Measurements from ENCODE around the gene GALNT6. TPM values are rescaled to one million over a fixed set of nuclear protein-coding genes. Genes with fewer than 3 reads are reported as not detected.

GALNT6 gene
- total RNA-seq, 1 experiment from 2014 or later, result 6.5 TPM

- H3K27me3 ChIP-seq (ENCODE audit: control insufficient read depth, insufficient read depth, low read length), result peaks cover 4% of the 10 kb centered on the region; the same call in 1 of the 2 replicates
- intact Hi-C loops (cut with micrococcal nuclease; ENCODE audit: unreplicated experiment) (no loop called here), in situ Hi-C loops (cut with HindIII; ENCODE audit: low pct_unique_long_range_greater_than_20kb, low sequenced_read_pairs) (no loop called here)
- no peak overlapping the region for H3K27ac ChIP-seq (ENCODE audit: low read length)
- DNase-seq (ENCODE audit: low read depth, low spot score), result no peak
- POLR2A ChIA-PET, result no interaction called here
- no peaks in the 10 kb centered on the region for H3K4me1 ChIP-seq (ENCODE audit: control insufficient read depth, insufficient read depth, low read length)
- BruUV-seq (replicated peaks), result no TSS peak
- H3K36me3 ChIP-seq (ENCODE audit: control insufficient read depth, insufficient read depth, low read length), result no peaks in the 10 kb centered on the region
- TF ChIP-seq SIN3A (IDR thresholded peaks at IDR 0.05; ENCODE audit: borderline replicate concordance, insufficient read depth, low read depth, low read length) (no peak), POLR2AphosphoS5 (IDR thresholded peaks at IDR 0.05; ENCODE audit: low read depth, low read length) (no peak)
- TF ChIP-seq, protein P1, sequence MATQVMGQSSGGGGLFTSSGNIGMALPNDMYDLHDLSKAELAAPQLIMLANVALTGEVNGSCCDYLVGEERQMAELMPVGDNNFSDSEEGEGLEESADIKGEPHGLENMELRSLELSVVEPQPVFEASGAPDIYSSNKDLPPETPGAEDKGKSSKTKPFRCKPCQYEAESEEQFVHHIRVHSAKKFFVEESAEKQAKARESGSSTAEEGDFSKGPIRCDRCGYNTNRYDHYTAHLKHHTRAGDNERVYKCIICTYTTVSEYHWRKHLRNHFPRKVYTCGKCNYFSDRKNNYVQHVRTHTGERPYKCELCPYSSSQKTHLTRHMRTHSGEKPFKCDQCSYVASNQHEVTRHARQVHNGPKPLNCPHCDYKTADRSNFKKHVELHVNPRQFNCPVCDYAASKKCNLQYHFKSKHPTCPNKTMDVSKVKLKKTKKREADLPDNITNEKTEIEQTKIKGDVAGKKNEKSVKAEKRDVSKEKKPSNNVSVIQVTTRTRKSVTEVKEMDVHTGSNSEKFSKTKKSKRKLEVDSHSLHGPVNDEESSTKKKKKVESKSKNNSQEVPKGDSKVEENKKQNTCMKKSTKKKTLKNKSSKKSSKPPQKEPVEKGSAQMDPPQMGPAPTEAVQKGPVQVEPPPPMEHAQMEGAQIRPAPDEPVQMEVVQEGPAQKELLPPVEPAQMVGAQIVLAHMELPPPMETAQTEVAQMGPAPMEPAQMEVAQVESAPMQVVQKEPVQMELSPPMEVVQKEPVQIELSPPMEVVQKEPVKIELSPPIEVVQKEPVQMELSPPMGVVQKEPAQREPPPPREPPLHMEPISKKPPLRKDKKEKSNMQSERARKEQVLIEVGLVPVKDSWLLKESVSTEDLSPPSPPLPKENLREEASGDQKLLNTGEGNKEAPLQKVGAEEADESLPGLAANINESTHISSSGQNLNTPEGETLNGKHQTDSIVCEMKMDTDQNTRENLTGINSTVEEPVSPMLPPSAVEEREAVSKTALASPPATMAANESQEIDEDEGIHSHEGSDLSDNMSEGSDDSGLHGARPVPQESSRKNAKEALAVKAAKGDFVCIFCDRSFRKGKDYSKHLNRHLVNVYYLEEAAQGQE (IDR thresholded peaks at IDR 0.05; ENCODE audit: insufficient read depth in 1 of 2, low read depth in 2 of 2, low read length in 1 of 2), result no peak
- TF ChIP-seq, protein P2, sequence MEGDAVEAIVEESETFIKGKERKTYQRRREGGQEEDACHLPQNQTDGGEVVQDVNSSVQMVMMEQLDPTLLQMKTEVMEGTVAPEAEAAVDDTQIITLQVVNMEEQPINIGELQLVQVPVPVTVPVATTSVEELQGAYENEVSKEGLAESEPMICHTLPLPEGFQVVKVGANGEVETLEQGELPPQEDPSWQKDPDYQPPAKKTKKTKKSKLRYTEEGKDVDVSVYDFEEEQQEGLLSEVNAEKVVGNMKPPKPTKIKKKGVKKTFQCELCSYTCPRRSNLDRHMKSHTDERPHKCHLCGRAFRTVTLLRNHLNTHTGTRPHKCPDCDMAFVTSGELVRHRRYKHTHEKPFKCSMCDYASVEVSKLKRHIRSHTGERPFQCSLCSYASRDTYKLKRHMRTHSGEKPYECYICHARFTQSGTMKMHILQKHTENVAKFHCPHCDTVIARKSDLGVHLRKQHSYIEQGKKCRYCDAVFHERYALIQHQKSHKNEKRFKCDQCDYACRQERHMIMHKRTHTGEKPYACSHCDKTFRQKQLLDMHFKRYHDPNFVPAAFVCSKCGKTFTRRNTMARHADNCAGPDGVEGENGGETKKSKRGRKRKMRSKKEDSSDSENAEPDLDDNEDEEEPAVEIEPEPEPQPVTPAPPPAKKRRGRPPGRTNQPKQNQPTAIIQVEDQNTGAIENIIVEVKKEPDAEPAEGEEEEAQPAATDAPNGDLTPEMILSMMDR (IDR thresholded peaks at IDR 0.05), result no peak
- ATAC-seq, result no peak
- CTCF ChIA-PET, result no interaction called here
- H3K4me3 ChIP-seq (ENCODE audit: low read depth in 2 of 2, low read length in 2 of 2), result no peak overlapping the region
- H3K9me3 ChIP-seq (ENCODE audit: control insufficient read depth, insufficient read depth, low read depth, low read length), result no peaks in the 10 kb centered on the region
These were observed 6.5 kb upstream of the GALNT6 start for GRCh38 chr12:51397670-51398069.

GRCh38 chr12:51395283-51396230 lies 4.4 kb upstream of the GALNT6 start:
- ChIA-PET POLR2A (no interaction called here), CTCF (no interaction called here)
- Histone ChIP-seq H3K4me3 (ENCODE audit: low read depth in 2 of 2, low read length in 2 of 2) (no peak overlapping the region), H3K4me1 (ENCODE audit: control insufficient read depth, insufficient read depth, low read length) (peaks cover 6% of the 10 kb centered on the region; the same call in 1 of the 2 replicates), H3K9me3 (ENCODE audit: control insufficient read depth, insufficient read depth, low read depth, low read length) (no peaks in the 10 kb centered on the region), H3K27me3 (ENCODE audit: control insufficient read depth, insufficient read depth, low read length) (peaks cover 4% of the 10 kb centered on the region; the same call in 1 of the 2 replicates), H3K36me3 (ENCODE audit: control insufficient read depth, insufficient read depth, low read length) (peaks cover 3% of the 10 kb centered on the region; the same call in 1 of the 2 replicates), H3K27ac (ENCODE audit: low read length) (no peak overlapping the region)
- no peak for TF ChIP-seq SIN3A (IDR thresholded peaks at IDR 0.05; ENCODE audit: borderline replicate concordance, insufficient read depth, low read depth, low read length)
- TF ChIP-seq, protein P2 (IDR thresholded peaks at IDR 0.05), result no peak
- no TSS peak for BruUV-seq (replicated peaks)
- DNase-seq (ENCODE audit: low read depth, low spot score), result no peak
- intact Hi-C loops (cut with micrococcal nuclease; ENCODE audit: unreplicated experiment) (no loop called here), in situ Hi-C loops (cut with HindIII; ENCODE audit: low pct_unique_long_range_greater_than_20kb, low sequenced_read_pairs) (no loop called here)
- ATAC-seq, result no peak

Measured in Panc1 (cell line).